GM13976 (cell line): Measurements from ENCODE around the gene MED28.

Source experiments
- DNase-seq: peaks from one replicate; pipeline ENCODE4 v3.0.0; 2012; ENCODE audit warnings: low spot score
- CTCF ChIP-seq: IDR thresholded peaks from 2 replicates; pipeline ENCODE4 v1.5.1; 2012; ENCODE audit warnings: borderline replicate concordance, mild to moderate bottlenecking; ENCODE audit not compliant: insufficient read depth; ENCODE audit errors: extremely low read depth, missing control alignments, control extremely low read depth
- in situ Hi-C: fragments of 300-500 bp; cut with MboI; formaldehyde crosslinking; loops from one replicate; pipeline ENCODE4 v1.12.0; 2022; ENCODE audit warnings: low sequenced_read_pairs, mixed read lengths, inconsistent platforms; ENCODE audit not compliant: unreplicated experiment

MED28 gene

DNA sequence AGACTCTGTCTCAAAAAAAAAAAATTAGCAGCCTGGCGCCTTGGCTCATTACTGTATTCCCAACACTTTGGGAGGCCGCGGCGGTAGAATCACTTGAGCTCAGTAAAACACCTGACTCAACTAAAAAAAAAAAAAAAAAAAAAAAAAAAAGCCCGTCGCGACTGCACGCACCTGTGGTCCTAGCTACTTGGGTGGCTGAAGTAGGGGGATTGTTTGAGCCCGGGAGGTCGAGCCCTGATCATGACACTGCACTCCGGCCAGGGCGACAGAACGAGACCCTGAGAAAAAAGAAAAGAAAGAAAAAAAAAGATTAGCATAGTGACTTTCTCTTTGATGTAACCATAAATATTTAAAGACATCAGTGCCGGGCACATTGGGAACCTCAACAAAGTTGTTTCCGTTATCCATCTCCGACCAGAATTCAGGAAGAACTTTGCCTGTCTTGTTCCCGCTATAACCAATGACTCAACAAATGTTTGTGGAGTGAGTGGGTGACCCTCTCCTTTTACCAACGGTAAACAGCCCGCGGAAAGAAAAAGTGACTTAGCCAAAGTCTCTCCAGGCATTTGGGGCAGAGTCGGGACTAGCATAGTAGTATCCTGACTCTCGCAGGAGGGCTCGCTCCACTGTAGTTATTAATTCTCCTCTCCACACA lies 553 bp upstream of the MED28 start:
- TF ChIP-seq CTCF = no peak
- DNase-seq = no peak
- in situ Hi-C loops = no loop called here

DNA sequence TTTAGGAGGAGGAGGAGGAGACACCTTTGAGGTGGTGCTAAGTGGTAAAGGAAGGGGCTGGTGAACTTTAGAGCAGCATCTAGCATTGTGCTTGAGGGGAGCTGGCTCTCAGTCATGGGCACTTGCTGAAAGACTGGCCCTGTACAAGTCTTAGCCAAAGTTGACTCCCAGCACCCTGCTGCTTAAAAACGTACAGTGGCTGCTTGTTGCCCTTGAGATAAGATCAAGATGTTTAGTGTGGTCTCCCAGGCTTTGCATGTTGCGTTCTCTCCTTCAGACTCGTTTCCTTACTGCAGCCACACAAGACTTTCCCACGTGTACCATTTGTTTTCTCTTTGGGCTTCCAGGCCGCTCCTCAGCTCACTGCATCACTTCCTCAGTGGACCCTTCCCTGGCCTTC lies 1.8 kb downstream of the MED28 start:
- in situ Hi-C loops = no loop called here
- no peak for DNase-seq
- TF ChIP-seq CTCF = no peak

DNA sequence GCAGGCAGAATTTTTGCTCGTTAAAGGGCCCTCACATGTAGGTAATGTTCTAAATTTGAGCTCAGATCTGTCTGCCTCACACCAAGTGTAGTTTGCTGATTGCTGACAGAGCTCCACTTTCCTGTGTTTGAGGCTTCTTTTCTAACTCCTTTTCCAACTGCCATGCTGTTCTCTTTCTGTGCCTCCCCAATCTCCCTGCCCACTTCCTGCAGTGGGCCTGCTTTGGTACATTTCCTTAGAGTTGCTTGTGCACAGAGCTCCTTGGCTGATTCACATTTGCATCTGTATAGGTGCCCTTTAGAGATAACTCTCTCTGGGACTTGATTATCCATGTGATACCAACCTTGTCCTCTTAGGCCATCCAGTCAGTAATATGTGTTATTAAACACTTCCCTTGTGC lies 4.5 kb downstream of the MED28 start:
- no peak for TF ChIP-seq CTCF
- in situ Hi-C loops = no loop called here
- DNase-seq = no peak

- TF ChIP-seq CTCF = no peak
- in situ Hi-C loops = loop anchor here (10.0 kb wide), 1 partner anchor 65 kb away; no protein-coding TSS in a partner anchor
- no peak for DNase-seq
Measured at GRCh38 chr4:17619416-17620105, 5.1 kb downstream of the MED28 start.

DNA sequence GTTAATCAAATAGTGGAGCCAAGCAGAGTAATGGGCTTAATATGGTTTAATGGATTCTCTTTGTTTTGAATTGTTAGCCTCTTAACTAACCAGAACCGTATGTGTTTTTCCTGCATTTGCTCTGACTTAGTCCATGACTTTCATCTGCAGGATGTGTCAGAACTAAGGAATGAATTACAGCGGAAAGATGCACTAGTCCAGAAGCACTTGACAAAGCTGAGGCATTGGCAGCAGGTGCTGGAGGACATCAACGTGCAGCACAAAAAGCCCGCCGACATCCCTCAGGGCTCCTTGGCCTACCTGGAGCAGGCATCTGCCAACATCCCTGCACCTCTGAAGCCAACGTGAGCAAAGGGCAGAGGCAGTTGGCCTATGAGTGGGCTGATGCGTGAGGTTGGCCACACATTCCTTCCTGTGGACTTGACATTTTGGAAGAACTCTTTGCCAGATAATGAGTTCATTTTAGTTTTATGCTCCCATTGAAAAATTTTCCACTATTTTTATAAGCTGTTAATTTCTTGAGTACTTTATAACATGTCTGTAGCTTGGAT lies 9.1 kb downstream of the MED28 start:
- in situ Hi-C loops = loop anchor here (10.0 kb wide), 1 partner anchor 69 kb away; no protein-coding TSS in a partner anchor
- DNase-seq = no peak
- TF ChIP-seq CTCF = no peak

DNA sequence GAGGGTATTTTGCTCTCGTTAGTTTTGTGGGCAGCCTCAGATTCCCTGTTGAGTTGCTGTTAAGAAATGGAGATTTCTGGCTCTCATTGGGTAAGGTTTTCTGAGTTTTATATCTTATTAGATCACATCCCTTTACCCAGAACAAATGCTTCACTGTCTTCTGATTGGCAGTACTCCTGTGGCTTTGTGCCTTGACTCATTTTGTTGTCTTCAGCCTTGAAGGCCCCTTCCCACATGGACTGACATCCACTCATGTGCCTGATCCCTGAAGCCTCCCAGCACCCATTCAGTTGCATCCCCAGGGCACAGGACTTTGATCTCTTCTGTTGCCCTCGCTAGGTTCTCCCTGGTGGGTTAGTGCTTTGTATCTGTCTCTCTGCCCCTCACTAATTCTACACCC lies 10.4 kb downstream of the MED28 start:
- in situ Hi-C loops = loop anchor here (10.0 kb wide), 1 partner anchor 70 kb away; no protein-coding TSS in a partner anchor
- no peak for DNase-seq
- TF ChIP-seq CTCF = no peak
